Liver (tissue), 9 donors: ENCODE data around the gene GPR21. TPM values are rescaled to one million over a fixed set of nuclear protein-coding genes. Genes with fewer than 3 reads are reported as not detected.

Experiments used
- DNase-seq: peaks from one replicate; pipeline ENCODE4 v3.0.0-alpha.2; 2017; ENCODE audit warnings: low spot score
- H3K27ac ChIP-seq, 2 donors: one replicate each; pipeline ENCODE4 v1.7.0; 2013; ENCODE audit warnings: inconsistent platforms in 2 of 2, low read length in 2 of 2, control low read depth in 1 of 2, low read depth in 1 of 2, mild to moderate bottlenecking in 1 of 2
- H3K27me3 ChIP-seq, 4 donors: one replicate each; pipeline versions ENCODE4 v1.6.1 to v1.7.0; 2013; ENCODE audit warnings: low read length in 3 of 4, inconsistent platforms in 1 of 4, mild to moderate bottlenecking in 1 of 4, moderate library complexity in 1 of 4; ENCODE audit not compliant: control insufficient read depth in 4 of 4, insufficient read depth in 4 of 4
- H3K36me3 ChIP-seq, 4 donors: one replicate each; pipeline versions ENCODE4 v1.6.1 to v1.7.0; 2013; ENCODE audit warnings: low read length in 3 of 4, mild to moderate bottlenecking in 3 of 4, low read depth in 1 of 4, moderate library complexity in 1 of 4; ENCODE audit not compliant: control insufficient read depth in 4 of 4, insufficient read depth in 3 of 4
- H3K4me1 ChIP-seq, 4 donors: one replicate each; pipeline versions ENCODE4 v1.6.1 to v1.7.0; 2013; ENCODE audit warnings: low read length in 3 of 4, mild to moderate bottlenecking in 3 of 4, moderate library complexity in 1 of 4; ENCODE audit not compliant: control insufficient read depth in 4 of 4, insufficient read depth in 4 of 4
- H3K4me3 ChIP-seq, 3 donors: one replicate each; pipeline versions ENCODE4 v1.6.1 to v1.7.0; 2013; ENCODE audit warnings: low read length in 3 of 3, control low read depth in 1 of 3, low read depth in 1 of 3, mild to moderate bottlenecking in 1 of 3
- H3K9ac ChIP-seq, 2 donors: one replicate each; pipeline ENCODE4 v1.7.0; 2013; ENCODE audit warnings: low read length in 2 of 2, mild to moderate bottlenecking in 2 of 2, moderate library complexity in 2 of 2, control low read depth in 1 of 2, low read depth in 1 of 2
- H3K9me3 ChIP-seq, 4 donors: one replicate each; pipeline versions ENCODE4 v1.6.1 to v1.7.0; 2013; ENCODE audit warnings: low read length in 3 of 4; ENCODE audit not compliant: control insufficient read depth in 4 of 4
- EGR1 ChIP-seq, 2 donors: IDR thresholded peaks; 2 replicates each; pipeline ENCODE4 v1.6.1; 2016 to 2018; ENCODE audit warnings: antibody characterized with exemption in 2 of 2, low read depth in 2 of 2
- FOXA1 ChIP-seq: IDR thresholded peaks from 2 replicates; pipeline ENCODE4 v1.6.1; 2016; ENCODE audit warnings: antibody characterized with exemption
- FOXA2 ChIP-seq: IDR thresholded peaks from 2 replicates; pipeline ENCODE4 v1.6.1; 2016; ENCODE audit warnings: antibody characterized with exemption
- GABPA ChIP-seq, 2 donors: IDR thresholded peaks in 1 of 2; conservative IDR thresholded peaks in 1 of 2; 2 replicates each; pipeline ENCODE4 v1.6.1; 2016; ENCODE audit warnings: antibody characterized with exemption in 2 of 2, mild to moderate bottlenecking in 1 of 2, moderate library complexity in 1 of 2
- HNF4A ChIP-seq, 2 donors: conservative IDR thresholded peaks; 2 replicates each; pipeline ENCODE4 v1.6.1; 2016; ENCODE audit warnings: antibody characterized with exemption in 2 of 2, mild to moderate bottlenecking in 2 of 2
- HNF4G ChIP-seq: IDR thresholded peaks from 2 replicates; pipeline ENCODE4 v1.6.1; 2016; ENCODE audit warnings: antibody characterized with exemption
- JUND ChIP-seq, 2 donors: IDR thresholded peaks; 2 replicates each; pipeline ENCODE4 v1.6.1; 2016; ENCODE audit warnings: antibody characterized with exemption in 2 of 2
- MAX ChIP-seq: IDR thresholded peaks from 2 replicates; pipeline ENCODE4 v1.6.1; 2016; ENCODE audit warnings: antibody characterized with exemption
- NR2F2 ChIP-seq: IDR thresholded peaks from 2 replicates; pipeline ENCODE4 v1.6.1; 2016; ENCODE audit warnings: antibody characterized with exemption
- RAD21 ChIP-seq, 2 donors: IDR thresholded peaks; 2 replicates each; pipeline ENCODE4 v1.6.1; 2016; ENCODE audit warnings: antibody characterized with exemption in 2 of 2, mild to moderate bottlenecking in 2 of 2
- RXRA ChIP-seq, 2 donors: IDR thresholded peaks; 2 replicates each; pipeline ENCODE4 v1.6.1; 2017 to 2018; ENCODE audit warnings: antibody characterized with exemption in 2 of 2, mild to moderate bottlenecking in 1 of 2
- SP1 ChIP-seq: IDR thresholded peaks from 2 replicates; pipeline ENCODE4 v1.6.1; 2018; ENCODE audit warnings: antibody characterized with exemption, mild to moderate bottlenecking
- TAF1 ChIP-seq: conservative IDR thresholded peaks from 2 replicates; pipeline ENCODE4 v1.6.1; 2016; ENCODE audit warnings: antibody characterized with exemption, mild to moderate bottlenecking
- YY1 ChIP-seq: IDR thresholded peaks from 2 replicates; pipeline ENCODE4 v1.6.1; 2016; ENCODE audit warnings: antibody characterized with exemption, mild to moderate bottlenecking
- WGBS: extraction: QIAGEN DNeasy Blood & Tissue Kit; methylation state at CpG from one replicate; pipeline ENCODE4 v1.1.7; 2013; 5-methylcytosine and 5-hydroxymethylcytosine counted together
- polyA plus RNA-seq, 2 donors: library from polyadenylated mRNA; stranded (reverse) in 1 of 2; unstranded in 1 of 2; fragments of 200-250 nt in 1 of 2; fragments of >200 nt in 1 of 2; fragmentation: Nextera tagmentation in 1 of 2; extraction: Ambion mirVana in 1 of 2; gene quantifications; one replicate each; pipeline versions ENCODE4 v1.2.1 to v1.2.3, GENCODE V29; 2013 to 2015
- total RNA-seq, 2 donors: library from RNA; depleted of rRNA; stranded (reverse); fragments of >200 nt; gene quantifications; one replicate each; pipeline ENCODE4 v1.2.3, GENCODE V29; 2014
- TF ChIP-seq, protein P1 (sequence below): IDR thresholded peaks from 2 replicates; pipeline ENCODE4 v1.6.1; 2016; ENCODE audit warnings: antibody characterized with exemption
- TF ChIP-seq, protein P2 (sequence below): IDR thresholded peaks from 2 replicates; pipeline ENCODE4 v1.6.1; 2016; ENCODE audit warnings: antibody characterized with exemption
- donor health status: healthy.
- donor health status: healthy.
- donor health status: healthy.
- donor health status: healthy.
- donor health status: healthy.

GPR21 gene
- total and polyA plus RNA-seq, 4 donors, result 0.07 to 0.67 TPM; not detected in 2

DNA sequence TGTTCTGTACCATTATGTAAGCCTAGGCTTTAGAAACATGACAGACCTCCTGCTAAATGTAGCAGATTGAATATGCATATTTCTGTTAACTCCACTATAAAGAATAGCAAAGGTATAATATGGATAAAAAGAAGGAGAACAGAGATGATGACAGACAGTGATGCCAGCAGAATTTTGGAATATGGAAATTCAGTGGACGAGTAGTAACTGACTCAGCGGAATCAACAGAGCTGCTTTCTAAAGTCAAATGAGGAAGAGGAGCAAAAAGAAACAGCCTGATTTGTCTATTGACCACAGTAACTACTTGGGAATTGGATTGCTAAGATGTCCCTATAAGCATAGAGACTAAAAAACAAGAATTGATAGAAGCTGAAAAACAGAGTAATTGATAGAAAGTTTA lies 8.0 kb downstream of the GPR21 start:
- no peak for DNase-seq
- Histone ChIP-seq H3K9me3 (no peaks in the 10 kb centered on the region), H3K27me3 (no peaks in the 10 kb centered on the region), H3K4me1 (peaks cover 3 to 15% (median 5%) of the 10 kb centered on the region in 4 donors), H3K4me3 (no peak overlapping the region), H3K9ac (no peak overlapping the region), H3K36me3 (peaks cover 0 to 2% (median 0%) of the 10 kb centered on the region in 4 donors), H3K27ac (no peak overlapping the region)
- 89% methylated on average over 2 of the region's 2 CpGs for WGBS
- TF ChIP-seq JUND (IDR thresholded peaks at IDR 0.05) (no peak), RAD21 (IDR thresholded peaks at IDR 0.05) (no peak), RXRA (IDR thresholded peaks at IDR 0.05) (no peak), NR2F2 (no peak), FOXA2 (no peak), GABPA (IDR thresholded peaks at IDR 0.05 in 1 of 2, conservative IDR thresholded peaks at IDR 0.05 in 1 of 2) (no peak), FOXA1 (no peak), SP1 (no peak), EGR1 (IDR thresholded peaks at IDR 0.05; ENCODE audit: low read depth in 2 of 2) (no peak), MAX (no peak), YY1 (no peak), TAF1 (no peak)
- TF ChIP-seq, protein P1, sequence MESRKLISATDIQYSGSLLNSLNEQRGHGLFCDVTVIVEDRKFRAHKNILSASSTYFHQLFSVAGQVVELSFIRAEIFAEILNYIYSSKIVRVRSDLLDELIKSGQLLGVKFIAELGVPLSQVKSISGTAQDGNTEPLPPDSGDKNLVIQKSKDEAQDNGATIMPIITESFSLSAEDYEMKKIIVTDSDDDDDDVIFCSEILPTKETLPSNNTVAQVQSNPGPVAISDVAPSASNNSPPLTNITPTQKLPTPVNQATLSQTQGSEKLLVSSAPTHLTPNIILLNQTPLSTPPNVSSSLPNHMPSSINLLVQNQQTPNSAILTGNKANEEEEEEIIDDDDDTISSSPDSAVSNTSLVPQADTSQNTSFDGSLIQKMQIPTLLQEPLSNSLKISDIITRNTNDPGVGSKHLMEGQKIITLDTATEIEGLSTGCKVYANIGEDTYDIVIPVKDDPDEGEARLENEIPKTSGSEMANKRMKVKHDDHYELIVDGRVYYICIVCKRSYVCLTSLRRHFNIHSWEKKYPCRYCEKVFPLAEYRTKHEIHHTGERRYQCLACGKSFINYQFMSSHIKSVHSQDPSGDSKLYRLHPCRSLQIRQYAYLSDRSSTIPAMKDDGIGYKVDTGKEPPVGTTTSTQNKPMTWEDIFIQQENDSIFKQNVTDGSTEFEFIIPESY, result no peak
- TF ChIP-seq, protein P2, sequence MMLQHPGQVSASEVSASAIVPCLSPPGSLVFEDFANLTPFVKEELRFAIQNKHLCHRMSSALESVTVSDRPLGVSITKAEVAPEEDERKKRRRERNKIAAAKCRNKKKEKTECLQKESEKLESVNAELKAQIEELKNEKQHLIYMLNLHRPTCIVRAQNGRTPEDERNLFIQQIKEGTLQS, result no peak

- Histone ChIP-seq H3K27me3 (no peaks in the 10 kb centered on the region), H3K27ac (no peak overlapping the region), H3K9me3 (no peaks in the 10 kb centered on the region), H3K4me3 (no peak overlapping the region), H3K36me3 (peaks cover 0 to 2% (median 0%) of the 10 kb centered on the region in 4 donors), H3K4me1 (peaks cover 2 to 21% (median 7%) of the 10 kb centered on the region in 4 donors), H3K9ac (no peak overlapping the region)
- no peak for DNase-seq
- 92% methylated on average over 5 of the region's 5 CpGs for WGBS
- TF ChIP-seq EGR1 (IDR thresholded peaks at IDR 0.05; ENCODE audit: low read depth in 2 of 2) (no peak), MAX (no peak), FOXA2 (no peak), HNF4A (conservative IDR thresholded peaks at IDR 0.05) (no peak), SP1 (no peak), NR2F2 (no peak), HNF4G (no peak)
- TF ChIP-seq, protein P1, result no peak
Measured at GRCh38 chr9:123043081-123043939, 9.8 kb downstream of the GPR21 start.
